HEK293 (cell line): ENCODE data around the gene NPC1.

Source experiments
- CTCF ChIA-PET: fragments of 350-600 bp; formaldehyde crosslinking; extraction: SDS; loops from one replicate; lab custom pipeline; 2021; ENCODE audit warnings: antibody characterized with exemption; lab: Yijun Ruan, JAX
- POLR2A ChIA-PET: fragments of 300-600 bp; formaldehyde crosslinking; extraction: SDS; loops from one replicate; lab custom pipeline; 2020; ENCODE audit warnings: antibody characterized with exemption, inconsistent platforms; lab: Yijun Ruan, JAX
- H3K27ac ChIP-seq: fragments of 200-500 bp; sonication (Bioruptor generic); 2 replicates; pipeline ENCODE4 v1.5.1; 2014; ENCODE audit warnings: low read depth, low read length, control low read depth, inconsistent platforms; ENCODE audit errors: extremely low read depth
- H3K36me3 ChIP-seq, 2 experiments: fragments of 200-500 bp in 1 of 2; sonication (Bioruptor generic) in 1 of 2; 1 replicate in 1 of 2; 2 replicates in 1 of 2; pipeline ENCODE4 v1.5.1; 2014 to 2017; ENCODE audit warnings: inconsistent platforms in 2 of 2, low read length in 2 of 2; ENCODE audit not compliant: control insufficient read depth in 2 of 2, insufficient read depth in 1 of 2
- H3K4me1 ChIP-seq: fragments of 200-500 bp; sonication (Bioruptor generic); 2 replicates; pipeline ENCODE4 v1.5.1; 2014; ENCODE audit warnings: mild to moderate bottlenecking, low read length, inconsistent platforms; ENCODE audit not compliant: control insufficient read depth, insufficient read depth
- H3K4me3 ChIP-seq: 2 replicates; pipeline ENCODE4 v1.5.1; 2011; ENCODE audit warnings: low read depth, mild to moderate bottlenecking, control low read depth, low read length, moderate library complexity
- H3K9me3 ChIP-seq: fragments of 200-500 bp; sonication (Bioruptor generic); 2 replicates; pipeline ENCODE4 v1.5.1; 2014; ENCODE audit warnings: low read depth, low read length, inconsistent platforms; ENCODE audit not compliant: control insufficient read depth, insufficient read depth
- EGR2 ChIP-seq: fragments of 450-650 bp; formaldehyde crosslinking; IDR thresholded peaks from 2 replicates; pipeline ENCODE4 v1.5.1; 2016; ENCODE audit warnings: low read depth, missing biosample characterization, missing genetic modification characterization
- SP7 ChIP-seq: fragments of 450-650 bp; formaldehyde crosslinking; IDR thresholded peaks from 2 replicates; pipeline ENCODE4 v1.5.1; 2016; ENCODE audit warnings: missing biosample characterization, missing genetic modification characterization
- ZNF121 ChIP-seq: fragments of 450-650 bp; formaldehyde crosslinking; IDR thresholded peaks from 2 replicates; pipeline ENCODE4 v1.5.1; 2016; ENCODE audit warnings: missing biosample characterization, missing genetic modification characterization
- ZNF132 ChIP-seq: fragments of 450-650 bp; formaldehyde crosslinking; IDR thresholded peaks from 2 replicates; pipeline ENCODE4 v1.5.1; 2017; ENCODE audit warnings: missing biosample characterization, missing genetic modification characterization, borderline replicate concordance
- ZNF239 ChIP-seq: fragments of 450-650 bp; formaldehyde crosslinking; IDR thresholded peaks from 2 replicates; pipeline ENCODE4 v1.5.1; 2016; ENCODE audit warnings: missing biosample characterization, missing genetic modification characterization
- ZNF366 ChIP-seq: fragments of 450-650 bp; formaldehyde crosslinking; conservative IDR thresholded peaks from 2 replicates; pipeline ENCODE4 v1.5.1; 2016; ENCODE audit warnings: missing biosample characterization, missing genetic modification characterization
- ZNF518A ChIP-seq: fragments of 450-650 bp; formaldehyde crosslinking; conservative IDR thresholded peaks from 2 replicates; pipeline ENCODE4 v1.5.1; 2016; ENCODE audit warnings: low read depth, missing biosample characterization, missing genetic modification characterization
- ZNF600 ChIP-seq: fragments of 450-650 bp; formaldehyde crosslinking; IDR thresholded peaks from 2 replicates; pipeline ENCODE4 v1.5.1; 2016; ENCODE audit warnings: missing biosample characterization, missing genetic modification characterization
- ZNF701 ChIP-seq: fragments of 450-650 bp; formaldehyde crosslinking; IDR thresholded peaks from 2 replicates; pipeline ENCODE4 v1.5.1; 2016; ENCODE audit warnings: missing biosample characterization, missing genetic modification characterization
- TF ChIP-seq, protein P1 (sequence below): IDR thresholded peaks from 2 replicates; pipeline ENCODE4 v1.6.1; 2011; ENCODE audit warnings: mild to moderate bottlenecking, low read depth, low read length, borderline replicate concordance
- TF ChIP-seq, protein P2 (sequence below): fragments of 450-650 bp; formaldehyde crosslinking; IDR thresholded peaks from 2 replicates; pipeline ENCODE4 v1.5.1; 2016; ENCODE audit warnings: missing biosample characterization, missing genetic modification characterization, borderline replicate concordance
- TF ChIP-seq, protein P3 (sequence below): fragments of 450-650 bp; formaldehyde crosslinking; IDR thresholded peaks from 2 replicates; pipeline ENCODE4 v1.5.1; 2016; ENCODE audit warnings: missing biosample characterization, missing genetic modification characterization
- TF ChIP-seq, protein P4 (sequence below): fragments of 450-650 bp; formaldehyde crosslinking; IDR thresholded peaks from 2 replicates; pipeline ENCODE4 v1.5.1; 2017; ENCODE audit warnings: missing biosample characterization, missing genetic modification characterization

NPC1 gene

GRCh38 chr18:23586249-23587196, at the start of gene NPC1 (continued):
- TF ChIP-seq, protein P1, sequence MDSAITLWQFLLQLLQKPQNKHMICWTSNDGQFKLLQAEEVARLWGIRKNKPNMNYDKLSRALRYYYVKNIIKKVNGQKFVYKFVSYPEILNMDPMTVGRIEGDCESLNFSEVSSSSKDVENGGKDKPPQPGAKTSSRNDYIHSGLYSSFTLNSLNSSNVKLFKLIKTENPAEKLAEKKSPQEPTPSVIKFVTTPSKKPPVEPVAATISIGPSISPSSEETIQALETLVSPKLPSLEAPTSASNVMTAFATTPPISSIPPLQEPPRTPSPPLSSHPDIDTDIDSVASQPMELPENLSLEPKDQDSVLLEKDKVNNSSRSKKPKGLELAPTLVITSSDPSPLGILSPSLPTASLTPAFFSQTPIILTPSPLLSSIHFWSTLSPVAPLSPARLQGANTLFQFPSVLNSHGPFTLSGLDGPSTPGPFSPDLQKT, result no peak; the same call in 1 of the 2 replicates
- TF ChIP-seq ZNF132 (tag by site-specific recombination), result no peak

GRCh38 chr18:23636071-23636399, 49.7 kb upstream of the NPC1 start:
- CTCF ChIA-PET, result interaction anchor here (0.7 to 1.3 kb wide), 2 partner anchors 9 to 14 kb away, joined by 3 to 8 read pairs; no protein-coding TSS in a partner anchor
- Histone ChIP-seq H3K27ac (no peak overlapping the region), H3K4me1 (peaks cover 19% of the 10 kb centered on the region)
- TF ChIP-seq ZNF121, result peak; percentile 60; the same call in 1 of the 2 replicates
- TF ChIP-seq, protein P2, sequence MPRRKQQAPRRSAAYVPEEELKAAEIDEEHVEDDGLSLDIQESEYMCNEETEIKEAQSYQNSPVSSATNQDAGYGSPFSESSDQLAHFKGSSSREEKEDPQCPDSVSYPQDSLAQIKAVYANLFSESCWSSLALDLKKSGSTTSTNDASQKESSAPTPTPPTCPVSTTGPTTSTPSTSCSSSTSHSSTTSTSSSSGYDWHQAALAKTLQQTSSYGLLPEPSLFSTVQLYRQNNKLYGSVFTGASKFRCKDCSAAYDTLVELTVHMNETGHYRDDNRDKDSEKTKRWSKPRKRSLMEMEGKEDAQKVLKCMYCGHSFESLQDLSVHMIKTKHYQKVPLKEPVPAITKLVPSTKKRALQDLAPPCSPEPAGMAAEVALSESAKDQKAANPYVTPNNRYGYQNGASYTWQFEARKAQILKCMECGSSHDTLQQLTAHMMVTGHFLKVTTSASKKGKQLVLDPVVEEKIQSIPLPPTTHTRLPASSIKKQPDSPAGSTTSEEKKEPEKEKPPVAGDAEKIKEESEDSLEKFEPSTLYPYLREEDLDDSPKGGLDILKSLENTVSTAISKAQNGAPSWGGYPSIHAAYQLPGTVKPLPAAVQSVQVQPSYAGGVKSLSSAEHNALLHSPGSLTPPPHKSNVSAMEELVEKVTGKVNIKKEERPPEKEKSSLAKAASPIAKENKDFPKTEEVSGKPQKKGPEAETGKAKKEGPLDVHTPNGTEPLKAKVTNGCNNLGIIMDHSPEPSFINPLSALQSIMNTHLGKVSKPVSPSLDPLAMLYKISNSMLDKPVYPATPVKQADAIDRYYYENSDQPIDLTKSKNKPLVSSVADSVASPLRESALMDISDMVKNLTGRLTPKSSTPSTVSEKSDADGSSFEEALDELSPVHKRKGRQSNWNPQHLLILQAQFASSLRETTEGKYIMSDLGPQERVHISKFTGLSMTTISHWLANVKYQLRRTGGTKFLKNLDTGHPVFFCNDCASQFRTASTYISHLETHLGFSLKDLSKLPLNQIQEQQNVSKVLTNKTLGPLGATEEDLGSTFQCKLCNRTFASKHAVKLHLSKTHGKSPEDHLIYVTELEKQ (tag by site-specific recombination), result no peak
- TF ChIP-seq, all 188 proteins: peak for 1
- POLR2A ChIA-PET, result no interaction called here
- Histone ChIP-seq H3K9me3 (no peaks in the 10 kb centered on the region), H3K36me3 (no peaks in the 10 kb centered on the region), H3K4me3 (no peak overlapping the region)

- POLR2A ChIA-PET, result interaction anchor here (0.7 kb wide), 1 partner anchor 113 kb away, joined by 6 read pairs; no protein-coding TSS in a partner anchor
- Histone ChIP-seq H3K36me3 (no peaks in the 10 kb centered on the region), H3K4me3 (no peak overlapping the region), H3K4me1 (peaks cover 19% of the 10 kb centered on the region), H3K9me3 (no peaks in the 10 kb centered on the region), H3K27ac (no peak overlapping the region)
- CTCF ChIA-PET, result interaction anchor here (0.6 to 1.3 kb wide), 4 partner anchors 10 to 32 kb away, joined by 3 to 8 read pairs (median 4); no protein-coding TSS in a partner anchor
- no peak for TF ChIP-seq ZNF239
- peak; percentile 49; the same call in 1 of the 2 replicates for TF ChIP-seq ZNF600 (tag by site-specific recombination)
- TF ChIP-seq, protein P3, sequence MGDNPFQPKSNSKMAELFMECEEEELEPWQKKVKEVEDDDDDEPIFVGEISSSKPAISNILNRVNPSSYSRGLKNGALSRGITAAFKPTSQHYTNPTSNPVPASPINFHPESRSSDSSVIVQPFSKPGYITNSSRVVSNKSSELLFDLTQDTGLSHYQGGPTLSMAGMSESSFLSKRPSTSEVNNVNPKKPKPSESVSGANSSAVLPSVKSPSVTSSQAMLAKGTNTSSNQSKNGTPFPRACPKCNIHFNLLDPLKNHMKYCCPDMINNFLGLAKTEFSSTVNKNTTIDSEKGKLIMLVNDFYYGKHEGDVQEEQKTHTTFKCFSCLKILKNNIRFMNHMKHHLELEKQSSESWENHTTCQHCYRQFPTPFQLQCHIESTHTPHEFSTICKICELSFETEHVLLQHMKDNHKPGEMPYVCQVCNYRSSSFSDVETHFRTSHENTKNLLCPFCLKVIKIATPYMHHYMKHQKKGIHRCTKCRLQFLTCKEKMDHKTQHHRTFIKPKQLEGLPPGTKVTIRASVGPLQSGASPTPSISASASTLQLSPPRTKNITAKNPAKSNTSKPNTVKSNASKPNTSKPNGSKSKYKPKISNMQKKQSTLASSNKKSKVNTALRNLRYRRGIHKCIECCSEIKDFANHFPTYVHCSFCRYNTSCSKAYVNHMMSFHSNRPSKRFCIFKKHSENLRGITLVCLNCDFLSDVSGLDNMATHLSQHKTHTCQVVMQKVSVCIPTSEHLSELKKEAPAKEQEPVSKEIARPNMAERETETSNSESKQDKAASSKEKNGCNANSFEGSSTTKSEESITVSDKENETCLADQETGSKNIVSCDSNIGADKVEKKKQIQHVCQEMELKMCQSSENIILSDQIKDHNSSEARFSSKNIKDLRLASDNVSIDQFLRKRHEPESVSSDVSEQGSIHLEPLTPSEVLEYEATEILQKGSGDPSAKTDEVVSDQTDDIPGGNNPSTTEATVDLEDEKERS (tag by site-specific recombination), result no peak
- TF ChIP-seq ZNF701 (tag by site-specific recombination), result 0 out of 2 replicates have a peak, but pooled peaks have one; percentile 22
- peak; percentile 98 for TF ChIP-seq EGR2 (tag by site-specific recombination)
- 0 out of 2 replicates have a peak, but pooled peaks have one; percentile 13 for TF ChIP-seq ZNF366 (tag by site-specific recombination)
- TF ChIP-seq, protein P4, sequence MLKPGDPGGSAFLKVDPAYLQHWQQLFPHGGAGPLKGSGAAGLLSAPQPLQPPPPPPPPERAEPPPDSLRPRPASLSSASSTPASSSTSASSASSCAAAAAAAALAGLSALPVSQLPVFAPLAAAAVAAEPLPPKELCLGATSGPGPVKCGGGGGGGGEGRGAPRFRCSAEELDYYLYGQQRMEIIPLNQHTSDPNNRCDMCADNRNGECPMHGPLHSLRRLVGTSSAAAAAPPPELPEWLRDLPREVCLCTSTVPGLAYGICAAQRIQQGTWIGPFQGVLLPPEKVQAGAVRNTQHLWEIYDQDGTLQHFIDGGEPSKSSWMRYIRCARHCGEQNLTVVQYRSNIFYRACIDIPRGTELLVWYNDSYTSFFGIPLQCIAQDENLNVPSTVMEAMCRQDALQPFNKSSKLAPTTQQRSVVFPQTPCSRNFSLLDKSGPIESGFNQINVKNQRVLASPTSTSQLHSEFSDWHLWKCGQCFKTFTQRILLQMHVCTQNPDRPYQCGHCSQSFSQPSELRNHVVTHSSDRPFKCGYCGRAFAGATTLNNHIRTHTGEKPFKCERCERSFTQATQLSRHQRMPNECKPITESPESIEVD (tag by site-specific recombination), result 0 out of 2 replicates have a peak, but pooled peaks have one; percentile 26
- TF ChIP-seq SP7, result peak; percentile 68
- TF ChIP-seq ZNF518A (tag by site-specific recombination), result no peak
These were observed 49.2 kb upstream of the NPC1 start for GRCh38 chr18:23635283-23636070.
